Medulla oblongata (tissue), 1 donor: ENCODE data around the gene OSBPL3.

ENCODE experiments used
- DNase-seq: peaks from one replicate; pipeline ENCODE4 v3.0.0-alpha.2; 2015; ENCODE audit errors: extremely low spot score

OSBPL3 gene

GRCh38 chr7:24896031-24896501, 83.9 kb downstream of the OSBPL3 start:
- DNase-seq = peak; percentile 40

DNA sequence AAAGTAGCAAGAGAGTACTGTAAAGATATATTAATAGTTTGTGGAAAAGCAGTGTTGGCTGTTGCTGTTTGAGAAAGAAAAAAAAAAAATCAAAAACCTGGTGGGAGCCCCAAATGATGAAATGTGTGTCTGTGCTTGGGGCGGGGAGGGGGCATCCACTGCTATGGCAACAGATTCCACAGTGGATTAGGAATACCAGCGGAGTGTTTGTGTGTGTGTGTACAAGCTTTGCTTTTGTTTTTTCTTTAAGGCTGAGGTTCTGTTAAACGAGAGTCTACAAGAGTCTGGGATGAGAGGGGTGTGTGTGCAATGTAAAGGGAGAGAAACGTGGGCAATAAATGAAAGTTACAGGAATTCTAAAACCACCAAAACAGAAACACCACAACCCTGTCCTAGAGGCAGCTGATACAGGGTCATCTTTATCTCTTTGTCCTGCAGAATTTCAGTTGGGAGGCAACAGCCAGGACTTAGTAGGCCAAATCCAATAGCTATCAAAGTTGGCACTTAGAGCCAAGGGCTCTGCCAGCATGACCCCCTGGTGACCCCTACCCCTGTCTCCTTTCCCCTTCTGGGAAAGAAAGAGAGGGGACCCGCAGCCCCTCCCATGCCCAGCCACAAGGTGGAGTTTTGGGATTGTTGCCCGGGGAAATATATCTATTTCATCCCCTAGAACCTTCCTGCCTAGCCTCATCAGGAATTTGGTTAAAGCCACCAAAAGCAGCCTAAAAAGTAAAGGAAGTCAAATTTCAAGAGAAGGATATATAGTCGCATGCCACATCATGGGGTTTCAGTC, 85.4 kb downstream of the OSBPL3 start:
- no peak for DNase-seq

GRCh38 chr7:24891311-24891735, 88.7 kb downstream of the OSBPL3 start:
- DNase-seq = no peak

DNA sequence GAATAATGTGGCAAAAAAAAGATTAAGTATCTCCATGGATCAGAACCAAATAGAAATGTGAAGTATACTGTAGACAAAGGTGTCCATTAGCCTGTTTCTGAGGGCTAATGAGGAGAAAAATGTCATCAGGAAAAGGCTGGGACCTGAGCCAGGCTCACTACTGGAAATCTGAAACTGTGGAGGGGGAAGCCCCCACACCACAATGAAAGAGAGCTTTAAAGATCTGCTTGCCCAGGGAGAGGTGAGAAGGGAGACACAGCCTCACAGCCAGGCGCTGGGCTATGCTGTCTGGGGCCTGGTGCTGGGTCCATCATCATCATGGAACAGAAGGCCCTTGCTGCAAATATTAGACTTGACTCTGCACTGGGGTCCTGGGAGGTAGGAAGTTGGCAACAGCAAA, 90.4 kb downstream of the OSBPL3 start:
- DNase-seq = no peak

DNA sequence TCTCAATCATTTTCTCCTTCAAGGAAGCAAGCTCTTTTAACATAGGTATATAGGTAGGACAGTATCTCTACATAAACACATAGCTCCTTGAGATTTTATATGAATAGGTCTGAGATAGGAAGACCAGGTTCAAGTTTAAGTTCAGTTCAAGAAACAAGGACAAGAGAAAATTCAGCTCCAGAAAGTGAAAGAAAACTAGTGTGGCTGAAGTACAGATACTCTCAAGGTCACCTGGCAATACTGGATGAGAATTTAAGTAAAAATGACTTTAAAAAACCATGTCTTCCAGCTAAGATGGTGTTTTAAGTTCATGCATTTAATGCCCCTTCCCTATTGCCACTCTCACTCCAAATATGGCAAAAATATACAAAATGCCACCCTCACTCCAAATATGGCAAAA, 91.3 kb downstream of the OSBPL3 start:
- no peak for DNase-seq

- no peak for DNase-seq
These were observed 94.3 kb downstream of the OSBPL3 start for GRCh38 chr7:24885716-24886115.

- DNase-seq = no peak
These were observed 94.7 kb downstream of the OSBPL3 start for GRCh38 chr7:24885305-24885704.

DNA sequence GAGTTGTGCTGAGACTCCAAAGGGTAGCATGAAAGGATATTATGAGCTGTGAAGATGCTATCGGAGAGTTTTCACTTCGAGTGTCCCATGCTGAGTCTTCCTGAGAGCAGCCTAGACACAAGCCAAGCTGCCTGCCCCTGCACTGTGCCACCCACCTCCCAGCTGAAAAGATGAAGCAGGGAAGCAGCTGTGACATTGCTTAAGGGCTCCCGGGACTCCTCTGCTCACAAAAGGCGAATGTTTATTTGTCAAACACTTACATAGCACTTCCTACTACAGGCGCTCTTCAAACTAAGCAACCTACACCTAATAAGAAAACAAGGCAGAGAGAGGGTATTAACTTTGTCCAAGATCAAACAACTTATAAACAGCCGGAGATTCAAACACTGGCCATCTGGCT, 95.6 kb downstream of the OSBPL3 start:
- no peak for DNase-seq

DNA sequence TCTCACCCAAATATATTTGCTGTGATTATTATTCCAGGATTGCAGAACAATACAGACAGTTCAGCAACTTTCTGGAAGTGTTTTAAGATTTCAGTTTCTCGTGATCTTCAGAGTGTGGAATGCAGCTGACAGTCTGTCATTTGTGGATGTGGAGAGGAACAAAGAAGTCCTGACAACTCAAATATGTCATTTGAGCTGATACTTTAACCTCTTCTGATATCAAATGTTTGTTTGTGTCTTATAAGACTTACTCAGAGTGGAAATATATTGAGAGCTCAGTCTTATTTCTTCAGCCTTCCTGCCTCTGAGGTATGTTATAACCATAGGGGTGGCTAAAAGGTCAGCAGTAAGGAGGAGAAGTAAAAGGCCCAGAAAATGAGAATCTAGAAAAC, 96.4 kb downstream of the OSBPL3 start:
- DNase-seq = no peak

DNA sequence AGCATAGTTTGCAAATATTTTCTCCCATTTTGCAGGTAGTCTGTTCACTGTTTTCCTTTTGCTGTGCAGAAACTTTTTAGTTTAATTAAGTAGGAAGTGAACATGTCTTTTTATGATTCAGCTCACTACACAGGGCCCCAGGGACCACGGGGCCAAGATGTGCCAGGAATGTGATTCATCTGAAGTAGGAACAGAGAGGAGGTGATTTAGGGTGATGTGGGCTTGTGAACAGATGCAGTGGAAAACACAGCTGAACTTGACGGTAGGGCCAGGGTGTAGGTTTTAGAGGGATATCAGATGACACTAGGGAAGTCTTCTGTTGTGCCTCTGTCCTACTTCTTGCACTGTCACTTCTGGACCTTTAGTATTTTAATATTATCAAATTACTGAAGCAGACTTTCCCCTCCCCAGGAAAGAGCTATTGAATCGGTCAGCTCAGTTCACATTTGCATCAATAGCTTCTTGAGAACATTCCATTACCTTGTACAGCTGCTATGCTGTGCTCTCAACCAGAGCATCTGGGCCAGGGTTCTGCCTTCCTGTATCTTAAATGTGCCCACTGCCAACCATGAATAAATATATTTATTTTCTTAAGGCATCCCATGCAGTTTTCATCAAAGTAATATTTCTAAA, 96.9 kb downstream of the OSBPL3 start:
- no peak for DNase-seq

- DNase-seq = no peak
These were observed 98.4 kb downstream of the OSBPL3 start for GRCh38 chr7:24881623-24882022.

- DNase-seq = no peak
These were observed 99.1 kb downstream of the OSBPL3 start for GRCh38 chr7:24880886-24881285.

- DNase-seq = no peak
These were observed 100.7 kb downstream of the OSBPL3 start for GRCh38 chr7:24879291-24879690.

- DNase-seq = peak; percentile 65
These were observed 102.1 kb downstream of the OSBPL3 start for GRCh38 chr7:24877790-24878311.

- DNase-seq = no peak
These were observed 105.2 kb downstream of the OSBPL3 start for GRCh38 chr7:24874791-24875190.

GRCh38 chr7:24873944-24874343, 106.0 kb downstream of the OSBPL3 start:
- DNase-seq = no peak

DNA sequence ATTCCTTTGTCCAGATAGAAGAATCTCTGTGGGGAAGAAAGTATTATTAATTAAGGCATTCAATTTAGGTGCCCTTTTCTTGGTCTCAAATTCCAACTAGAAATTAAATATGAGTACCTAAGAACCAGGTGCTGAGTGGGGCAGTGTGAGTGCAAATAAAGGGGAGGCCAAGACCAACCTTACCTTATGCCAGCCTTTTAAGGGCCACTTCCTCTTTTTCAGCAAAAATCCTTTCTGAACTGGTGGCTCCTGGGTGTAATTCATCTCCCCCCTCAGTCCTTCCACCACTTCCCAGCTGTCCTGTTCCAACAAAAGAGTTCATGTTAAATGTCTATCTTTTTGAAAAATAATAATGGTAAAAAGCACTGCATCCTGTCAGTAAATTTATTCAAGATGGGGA, 108.2 kb downstream of the OSBPL3 start:
- no peak for DNase-seq

GRCh38 chr7:24870766-24871165, 109.2 kb downstream of the OSBPL3 start:
- no peak for DNase-seq

DNA sequence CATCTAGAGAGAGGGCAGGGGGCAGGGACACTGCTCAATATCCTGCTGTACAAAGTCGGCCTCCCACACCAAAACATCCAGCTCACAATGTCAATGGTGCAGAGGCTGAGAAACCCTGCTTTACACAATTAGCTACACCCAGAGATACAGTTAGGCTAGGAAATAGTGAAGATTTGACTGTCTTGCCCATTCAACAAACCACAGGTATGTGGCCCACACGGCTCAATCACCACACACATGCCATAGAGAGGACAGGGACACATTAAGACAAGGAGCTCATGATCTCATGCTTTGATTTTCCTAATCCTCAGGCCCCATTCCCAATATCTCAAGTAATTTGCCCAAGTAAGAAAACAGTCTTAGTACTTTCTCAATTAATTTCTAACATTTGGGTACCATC, 110.4 kb downstream of the OSBPL3 start:
- DNase-seq = no peak

- DNase-seq = no peak
These were observed 111.2 kb downstream of the OSBPL3 start for GRCh38 chr7:24868741-24869140.

GRCh38 chr7:24866004-24866615, 113.9 kb downstream of the OSBPL3 start:
- no peak for DNase-seq

DNA sequence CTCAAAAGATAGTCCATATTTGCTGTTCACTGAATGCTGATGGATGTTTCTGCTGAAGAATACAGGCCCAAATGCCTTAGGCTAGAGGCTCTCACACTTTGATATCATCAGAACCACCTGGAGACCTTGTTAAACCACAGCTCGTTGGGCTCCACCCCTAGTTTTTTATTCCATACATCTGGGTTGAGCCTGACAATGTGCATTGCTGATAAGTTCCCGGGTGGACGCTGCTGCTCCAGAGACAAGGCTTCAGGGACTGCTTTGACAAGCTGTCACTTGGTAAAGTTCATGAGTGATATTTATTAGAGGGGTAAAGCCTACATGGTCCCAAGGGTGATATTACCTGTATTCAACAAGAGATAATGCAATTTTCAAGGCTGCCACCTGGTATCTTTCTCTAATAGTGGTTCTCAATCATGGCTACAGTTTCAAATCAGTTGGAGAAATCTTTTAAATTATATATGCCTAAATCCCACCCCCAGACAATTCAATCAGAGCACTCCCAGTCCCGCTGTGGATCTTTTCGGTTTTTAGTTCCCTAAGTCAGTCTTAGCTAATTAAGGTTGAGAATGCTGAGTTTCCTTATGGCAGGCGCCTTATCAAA, 115.7 kb downstream of the OSBPL3 start:
- no peak for DNase-seq
